ENCODE measurements around the gene CXXC5.

- TF ChIP-seq POLR2A (IDR thresholded peaks at IDR 0.05) (no peak), CTCF (IDR thresholded peaks at IDR 0.05) (no peak), POLR2AphosphoS5 (IDR thresholded peaks at IDR 0.05) (no peak), EP300 (IDR thresholded peaks at IDR 0.05; ENCODE audit: low read depth) (no peak)
These were observed 27.1 kb downstream of the CXXC5 start for GRCh38 chr5:139675213-139675612.
